MM.1S (cell line): ENCODE results near the gene TTC1.

Experiments
- CTCF ChIP-seq: fragments of 300-600 bp; sonication (generic); IDR thresholded peaks from 2 replicates; pipeline ENCODE4 v1.5.1; 2016; ENCODE audit warnings: antibody characterized with exemption, low read length, mixed read lengths
- EZH2phosphoT487 ChIP-seq: fragments of 300-600 bp; sonication (generic); IDR thresholded peaks from 2 replicates; pipeline ENCODE4 v1.6.1; 2018; ENCODE audit warnings: antibody characterized with exemption, low read length

GRCh38 chr5:160071916-160072315 lies 63.0 kb downstream of the TTC1 start:
- TF ChIP-seq CTCF, result no peak
- no peak for TF ChIP-seq EZH2phosphoT487
